Fibroblast of skin of back (primary cell): ENCODE measurements around the gene PTPN20.

Experiments used
- DNase-seq: peaks from one replicate; pipeline ENCODE4 v3.0.0-alpha.2; 2013

PTPN20 gene

GRCh38 chr10:47021850-47022249 is 110.6 kb downstream of the PTPN20 start:
- DNase-seq, result no peak

GRCh38 chr10:47022311-47023131 is 111.3 kb downstream of the PTPN20 start:
- no peak for DNase-seq

- no peak for DNase-seq
Measured at GRCh38 chr10:47023237-47024045, 112.2 kb downstream of the PTPN20 start.

- DNase-seq, result no peak
Measured at GRCh38 chr10:47024046-47024322, 112.8 kb downstream of the PTPN20 start.

- DNase-seq, result peak; percentile 43
Measured at GRCh38 chr10:47024399-47025252, 113.4 kb downstream of the PTPN20 start.

GRCh38 chr10:47025253-47025539 is 114.0 kb downstream of the PTPN20 start:
- DNase-seq, result no peak

- DNase-seq, result peak; percentile 70
Measured at GRCh38 chr10:47025540-47026300, 114.5 kb downstream of the PTPN20 start.

GRCh38 chr10:47026301-47027107 is 115.3 kb downstream of the PTPN20 start:
- DNase-seq, result no peak

GRCh38 chr10:47027108-47027783 is 116.0 kb downstream of the PTPN20 start:
- no peak for DNase-seq

- no peak for DNase-seq
Measured at GRCh38 chr10:47027784-47028260, 116.6 kb downstream of the PTPN20 start.

GRCh38 chr10:47028466-47028865 is 117.2 kb downstream of the PTPN20 start:
- DNase-seq, result no peak

GRCh38 chr10:47029181-47030009 is 118.2 kb downstream of the PTPN20 start:
- no peak for DNase-seq

GRCh38 chr10:47030191-47030703 is 119.0 kb downstream of the PTPN20 start:
- no peak for DNase-seq

- DNase-seq, result peak; percentile 7
Measured at GRCh38 chr10:47031211-47031900, 120.1 kb downstream of the PTPN20 start.

- peak; percentile 34 for DNase-seq
Measured at GRCh38 chr10:47031901-47032465, 120.8 kb downstream of the PTPN20 start.

- no peak for DNase-seq
Measured at GRCh38 chr10:47033081-47033480, 121.9 kb downstream of the PTPN20 start.

- no peak for DNase-seq
Measured at GRCh38 chr10:47033541-47034270, 122.5 kb downstream of the PTPN20 start.
